ENCODE data around the gene NCAM1.

DNA sequence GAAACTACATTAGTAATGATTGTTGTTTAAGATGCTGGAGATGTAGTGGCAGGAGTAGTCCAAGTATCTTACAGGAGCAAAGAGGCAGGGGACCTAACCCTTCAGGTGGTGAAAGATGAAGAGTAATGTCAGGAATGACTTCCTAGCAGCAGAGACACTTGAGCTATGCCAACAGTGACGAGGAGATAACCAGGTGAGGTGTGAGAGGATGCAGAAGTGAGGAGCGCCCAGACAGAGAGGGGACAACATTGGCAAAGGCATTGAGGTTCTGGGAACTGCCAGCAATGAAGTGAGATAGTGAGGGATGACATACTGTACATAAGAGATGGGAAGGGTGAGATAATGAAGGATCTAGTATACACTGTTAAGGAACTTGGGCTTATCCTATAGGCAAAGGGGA lies 95.8 kb downstream of the NCAM1 start:
- no peak for TF ChIP-seq YY1 (IDR thresholded peaks at IDR 0.05; ENCODE audit: insufficient read depth, insufficient read length)
- no peak for TF ChIP-seq ZNF274 (IDR thresholded peaks at IDR 0.05; ENCODE audit: low read depth, low read length)
- TF ChIP-seq SUZ12 (IDR thresholded peaks at IDR 0.05; ENCODE audit: extremely low read depth, insufficient read depth, insufficient read length) = no peak
